SK-N-SH treated with all-trans-retinoic acid at 6 μM for 48 hours (cell line): ENCODE results near the gene NOL9.

Source experiments
- ARNTL ChIP-seq: fragments of 450-650 bp; formaldehyde crosslinking; IDR thresholded peaks from 2 replicates; pipeline ENCODE4 v1.5.0; 2020; ENCODE audit warnings: low read depth, mild to moderate bottlenecking, moderate library complexity, borderline replicate concordance
- CREB5 ChIP-seq: fragments of 250-450 bp; sonication (Bioruptor Pico); IDR thresholded peaks from 2 replicates; pipeline ENCODE4 v1.5.1; 2020; ENCODE audit warnings: low read depth, mild to moderate bottlenecking, moderate library complexity
- ESRRG ChIP-seq: fragments of 250-450 bp; sonication (Bioruptor Pico); IDR thresholded peaks from 2 replicates; pipeline ENCODE4 v1.6.1; 2021; ENCODE audit warnings: mild to moderate bottlenecking
- ISL1 ChIP-seq: fragments of 250-450 bp; sonication (Bioruptor Pico); IDR thresholded peaks from 2 replicates; pipeline ENCODE4 v2.1.2; 2022; ENCODE audit warnings: mild to moderate bottlenecking, moderate library complexity
- POU6F1 ChIP-seq: fragments of 250-450 bp; sonication (Bioruptor Pico); IDR thresholded peaks from 2 replicates; pipeline ENCODE4 v1.8.0; 2021; ENCODE audit warnings: low read depth, mild to moderate bottlenecking, moderate library complexity, borderline replicate concordance
- SNAI2 ChIP-seq: fragments of 250-450 bp; sonication (Bioruptor Pico); IDR thresholded peaks from 2 replicates; pipeline ENCODE4 v1.5.0; 2020; ENCODE audit warnings: mild to moderate bottlenecking, moderate library complexity
- ZFP30 ChIP-seq: fragments of 450-650 bp; formaldehyde crosslinking; IDR thresholded peaks from 2 replicates; pipeline ENCODE4 v1.5.0; 2022; ENCODE audit warnings: mild to moderate bottlenecking, moderate library complexity
- ZNF565 ChIP-seq: fragments of 450-650 bp; formaldehyde crosslinking; conservative IDR thresholded peaks from 2 replicates; pipeline ENCODE4 v1.5.0; 2020; ENCODE audit warnings: low read depth, mild to moderate bottlenecking, moderate library complexity

- TF ChIP-seq CREB5 (no peak), ISL1 (CRISPR knock-in tag) (no peak), ZNF565 (no peak), POU6F1 (CRISPR knock-in tag) (no peak), ARNTL (no peak), ESRRG (CRISPR knock-in tag) (no peak), SNAI2 (CRISPR knock-in tag) (no peak), ZFP30 (CRISPR knock-in tag) (no peak)
Observed at GRCh38 chr1:6599141-6599975, 45.0 kb upstream of the NOL9 start.
